ENCODE measurements around the gene VPREB1.
"Not testable (repeated sequence)": the region's sequence is repeated elsewhere in the genome, so short reads cannot be mapped to it uniquely, and the experiment has no call there.

The VPREB1 gene

GRCh38 chr22:22244316-22245250, at the start of gene VPREB1:
Gene VPREB1 (plus strand): TSS chr22:22244786. CDS start chr22:22244814, 28 bp downstream.
- no peak for DNase-seq (ENCODE audit: low spot score)

GRCh38 chr22:22194931-22195264, 49.7 kb upstream of the VPREB1 start:
- DNase-seq (ENCODE audit: low spot score): no peak

GRCh38 chr22:22195265-22196017, 49.1 kb upstream of the VPREB1 start:
- DNase-seq (ENCODE audit: low spot score): peak; percentile 76

GRCh38 chr22:22196018-22196533, 48.5 kb upstream of the VPREB1 start:
- DNase-seq (ENCODE audit: low spot score): no peak

- DNase-seq (ENCODE audit: low spot score): no peak
These were observed 47.6 kb upstream of the VPREB1 start for GRCh38 chr22:22196833-22197477.

GRCh38 chr22:22197993-22198402, 46.6 kb upstream of the VPREB1 start:
- no peak for DNase-seq (ENCODE audit: low spot score)

- DNase-seq (ENCODE audit: low spot score): no peak
These were observed 45.8 kb upstream of the VPREB1 start for GRCh38 chr22:22198751-22199150.

- no peak for DNase-seq (ENCODE audit: low spot score)
These were observed 45.0 kb upstream of the VPREB1 start for GRCh38 chr22:22199634-22200033.

GRCh38 chr22:22200569-22201184, 43.9 kb upstream of the VPREB1 start:
- DNase-seq (ENCODE audit: low spot score): no peak

- DNase-seq (ENCODE audit: low spot score): no peak
These were observed 43.2 kb upstream of the VPREB1 start for GRCh38 chr22:22201185-22201929.

GRCh38 chr22:22201930-22202343, 42.6 kb upstream of the VPREB1 start:
- no peak for DNase-seq (ENCODE audit: low spot score)

GRCh38 chr22:22203048-22203971, 41.3 kb upstream of the VPREB1 start:
- no peak for DNase-seq (ENCODE audit: low spot score)

- DNase-seq (ENCODE audit: low spot score): peak; percentile 70
These were observed 36.6 kb upstream of the VPREB1 start for GRCh38 chr22:22207845-22208564.

- no peak for DNase-seq (ENCODE audit: low spot score)
These were observed 35.9 kb upstream of the VPREB1 start for GRCh38 chr22:22208652-22209051.

- not testable (repeated sequence) for DNase-seq (ENCODE audit: low spot score)
These were observed 35.4 kb upstream of the VPREB1 start for GRCh38 chr22:22209080-22209640.

GRCh38 chr22:22210375-22210774, 34.2 kb upstream of the VPREB1 start:
- DNase-seq (ENCODE audit: low spot score): peak; percentile 62

- no peak for DNase-seq (ENCODE audit: low spot score)
These were observed 33.4 kb upstream of the VPREB1 start for GRCh38 chr22:22210889-22211833.

GRCh38 chr22:22213231-22213630, 31.4 kb upstream of the VPREB1 start:
- DNase-seq (ENCODE audit: low spot score): no peak
